Osteoblast (primary cell): ENCODE data around the gene PRKAG2. TPM values are rescaled to one million over a fixed set of nuclear protein-coding genes. Genes with fewer than 3 reads are reported as not detected.

ENCODE experiments used
- DNase-seq: peaks from one replicate; pipeline ENCODE4 v3.0.0; 2011; ENCODE audit warnings: low spot score, mixed read lengths; ENCODE audit not compliant: insufficient read length; ENCODE audit errors: missing footprints
- H2AFZ ChIP-seq: 2 replicates; pipeline ENCODE4 v1.6.0; 2011; ENCODE audit warnings: mild to moderate bottlenecking, low read length
- H3K27ac ChIP-seq: 2 replicates; pipeline ENCODE4 v1.5.1; 2011; ENCODE audit warnings: mild to moderate bottlenecking, low read depth, low read length, moderate library complexity
- H3K27me3 ChIP-seq: 2 replicates; pipeline ENCODE4 v1.6.0; 2012; ENCODE audit warnings: mild to moderate bottlenecking, control low read depth, inconsistent platforms, low read length, moderate library complexity; ENCODE audit not compliant: insufficient read depth
- H3K36me3 ChIP-seq: 2 replicates; pipeline ENCODE4 v1.5.1; 2011; ENCODE audit warnings: mild to moderate bottlenecking, low read length, control low read depth, moderate library complexity; ENCODE audit not compliant: insufficient read depth
- H3K4me1 ChIP-seq: 2 replicates; pipeline ENCODE4 v1.5.1; 2011; ENCODE audit warnings: mild to moderate bottlenecking, low read length, control low read depth, moderate library complexity; ENCODE audit not compliant: insufficient read depth
- H3K4me2 ChIP-seq: 2 replicates; pipeline ENCODE4 v1.6.0; 2011; ENCODE audit warnings: mild to moderate bottlenecking, low read length; ENCODE audit not compliant: insufficient read depth
- H3K4me3 ChIP-seq: fragments of 200-600 bp; sonication (generic); 3 replicates; pipeline ENCODE4 v1.5.1; 2012; ENCODE audit warnings: mild to moderate bottlenecking, low read length, inconsistent platforms; ENCODE audit not compliant: insufficient read depth
- H3K79me2 ChIP-seq: 2 replicates; pipeline ENCODE4 v1.6.0; 2012; ENCODE audit warnings: mild to moderate bottlenecking, low read length, control low read depth, inconsistent platforms; ENCODE audit not compliant: insufficient read depth
- H3K9me3 ChIP-seq: 2 replicates; pipeline ENCODE4 v1.5.1; 2011; ENCODE audit warnings: low read depth, low read length, control low read depth
- H4K20me1 ChIP-seq: 2 replicates; pipeline ENCODE4 v1.6.0; 2012; ENCODE audit warnings: mild to moderate bottlenecking, low read length, control low read depth; ENCODE audit not compliant: insufficient read depth
- CTCF ChIP-seq: IDR thresholded peaks from 2 replicates; pipeline ENCODE4 v1.5.1; 2011; ENCODE audit warnings: mild to moderate bottlenecking, low read depth, low read length, moderate library complexity; ENCODE audit errors: extremely low read depth
- total RNA-seq: library from RNA; depleted of rRNA; stranded (reverse); fragments of >200 nt; gene quantifications from 2 replicates; pipeline ENCODE4 v1.2.3, GENCODE V29; 2012

The PRKAG2 gene
- total RNA-seq, 1 donor, result 20.6 TPM

DNA sequence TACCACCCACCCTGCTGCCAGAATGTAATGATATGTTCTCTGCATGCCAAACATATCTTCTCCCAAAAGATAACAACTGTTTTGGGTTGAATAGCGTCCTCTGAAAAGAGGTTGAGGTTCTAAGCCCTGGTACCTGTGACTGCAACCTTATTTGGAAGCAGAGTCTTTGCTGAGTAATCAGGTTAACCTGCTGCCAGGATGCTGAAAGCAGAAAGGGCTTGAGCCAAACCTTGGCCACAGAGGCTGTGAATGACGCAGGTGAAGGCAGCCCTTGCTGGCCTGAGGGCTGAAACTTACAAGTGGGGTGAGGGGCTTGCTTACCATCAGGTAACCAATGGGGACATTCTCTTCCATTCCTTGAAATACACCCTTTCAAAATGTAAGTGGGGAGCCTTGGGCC is 205.4 kb downstream of the PRKAG2 start:
- no peaks in the 10 kb centered on the region for H3K4me1 ChIP-seq

GRCh38 chr7:151669762-151670161 is 207.2 kb downstream of the PRKAG2 start:
- Histone ChIP-seq H4K20me1 (no peaks in the 10 kb centered on the region), H3K79me2 (no peaks in the 10 kb centered on the region), H3K27me3 (no peaks in the 10 kb centered on the region), H3K4me1 (peaks cover 15% of the 10 kb centered on the region), H3K27ac (no peak overlapping the region), H2AFZ (no peak overlapping the region), H3K36me3 (no peaks in the 10 kb centered on the region), H3K4me2 (no peak overlapping the region), H3K9me3 (peaks cover 5% of the 10 kb centered on the region), H3K4me3 (no peak overlapping the region)
- DNase-seq, result no peak
- TF ChIP-seq CTCF, result no peak

More for the DNA sequence above, 205.4 kb downstream of the PRKAG2 start:
- Histone ChIP-seq H3K4me2 (no peak overlapping the region), H3K36me3 (no peaks in the 10 kb centered on the region), H3K79me2 (no peaks in the 10 kb centered on the region), H3K27me3 (no peaks in the 10 kb centered on the region), H3K27ac (no peak overlapping the region), H4K20me1 (no peaks in the 10 kb centered on the region), H3K9me3 (peaks cover under 1% of the 10 kb centered on the region), H2AFZ (no peak overlapping the region), H3K4me3 (no peak overlapping the region)
- no peak for TF ChIP-seq CTCF
- DNase-seq, result peak; percentile 4

DNA sequence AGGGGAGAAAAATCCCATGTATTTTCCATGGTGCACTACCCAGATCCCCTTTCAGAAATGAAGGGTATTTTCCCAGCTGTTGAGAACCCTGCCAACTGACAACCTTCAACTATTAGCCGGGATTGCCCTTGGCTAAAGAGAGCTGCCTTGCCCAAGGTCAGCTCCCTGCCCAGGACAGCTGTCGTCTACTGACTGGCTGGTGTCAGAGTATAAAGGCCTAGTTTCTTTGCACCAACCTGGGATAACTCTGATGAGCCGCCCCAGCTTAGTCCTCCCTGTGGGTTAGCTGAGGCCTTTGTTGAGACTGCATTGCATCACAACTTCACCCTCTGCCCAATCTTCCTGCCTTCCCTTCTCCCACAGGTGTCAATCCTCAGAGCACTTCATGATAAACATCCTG is 210.0 kb downstream of the PRKAG2 start:
- Histone ChIP-seq H3K79me2 (no peaks in the 10 kb centered on the region), H4K20me1 (no peaks in the 10 kb centered on the region), H3K9me3 (peaks cover 5% of the 10 kb centered on the region)

DNA sequence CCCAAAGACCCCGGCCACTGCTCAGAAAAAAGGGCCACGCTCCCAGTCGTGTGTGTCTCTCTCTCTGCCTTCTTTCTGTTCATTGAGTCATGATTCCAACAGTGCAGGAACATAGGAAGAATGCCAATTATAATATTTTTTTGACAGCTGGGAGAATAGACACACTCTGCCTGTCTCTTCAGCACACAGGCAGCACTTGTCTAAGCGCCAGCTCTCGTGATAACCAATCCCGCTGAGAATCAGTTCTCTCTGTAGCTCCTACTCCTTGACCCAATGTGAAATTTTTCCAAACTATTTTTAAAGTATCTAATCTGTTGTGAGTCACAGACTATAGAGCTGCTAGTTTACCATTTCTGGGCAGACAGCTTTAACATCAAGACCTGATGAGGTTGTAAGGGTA is 211.5 kb downstream of the PRKAG2 start:
- Histone ChIP-seq H3K36me3 (no peaks in the 10 kb centered on the region), H3K27ac (peak overlapping the region; percentile 59), H3K27me3 (no peaks in the 10 kb centered on the region), H4K20me1 (no peaks in the 10 kb centered on the region), H3K4me3 (no peak overlapping the region), H3K4me2 (peak overlapping the region; percentile 64), H3K4me1 (peaks cover 53% of the 10 kb centered on the region), H3K9me3 (peaks cover 5% of the 10 kb centered on the region), H3K79me2 (no peaks in the 10 kb centered on the region), H2AFZ (no peak overlapping the region)
- DNase-seq, result peak; percentile 87
- TF ChIP-seq CTCF, result no peak

More for the DNA sequence above, 210.0 kb downstream of the PRKAG2 start:
- Histone ChIP-seq H2AFZ (no peak overlapping the region), H3K27me3 (no peaks in the 10 kb centered on the region), H3K36me3 (no peaks in the 10 kb centered on the region), H3K27ac (no peak overlapping the region), H3K4me1 (peaks cover 40% of the 10 kb centered on the region), H3K4me3 (no peak overlapping the region), H3K4me2 (no peak overlapping the region)
- DNase-seq, result peak; percentile 45
- TF ChIP-seq CTCF, result no peak
